Left lung (tissue), 10 donors: ENCODE data around the gene ZNF839. TPM values are rescaled to one million over a fixed set of nuclear protein-coding genes. Genes with fewer than 3 reads are reported as not detected.

ENCODE experiments used
- ATAC-seq: fragments of 200-7000 bp; cut with Tn5 transposase; one replicate; pipeline ENCODE4 v1.9.1; 2020; ENCODE audit warnings: moderate library complexity
- DNase-seq, 4 donors: peaks; one replicate each; pipeline ENCODE4 v3.0.0-alpha.2; 2013 to 2020
- H3K27ac ChIP-seq, 2 donors: fragments of 200-600 bp; sonication (generic) in 1 of 2; one replicate each; pipeline versions ENCODE4 v1.5.0 to v1.8.0; 2020 to 2021
- H3K27me3 ChIP-seq, 2 donors: fragments of 200-600 bp; sonication (generic) in 1 of 2; one replicate each; pipeline versions ENCODE4 v1.5.0 to v1.8.0; 2020 to 2021
- H3K36me3 ChIP-seq, 2 donors: fragments of 200-600 bp; sonication (generic) in 1 of 2; one replicate each; pipeline versions ENCODE4 v1.5.0 to v1.8.0; 2020 to 2021
- H3K4me1 ChIP-seq, 2 donors: fragments of 200-600 bp; one replicate each; pipeline ENCODE4 v1.8.0; 2021
- H3K4me3 ChIP-seq, 2 donors: fragments of 200-600 bp; sonication (generic) in 1 of 2; one replicate each; pipeline versions ENCODE4 v1.5.0 to v1.8.0; 2020 to 2021; ENCODE audit warnings: mild to moderate bottlenecking in 1 of 2
- H3K9me3 ChIP-seq, 2 donors: fragments of 200-600 bp; sonication (generic) in 1 of 2; one replicate each; pipeline versions ENCODE4 v1.5.0 to v1.8.0; 2020 to 2021
- intact Hi-C, 2 donors: fragments of 100-400 bp; cut with DNase I; formaldehyde crosslinking; loops; one replicate each; pipeline versions ENCODE4 v1.11.2 to v1.14.2; 2022
- polyA plus RNA-seq, 6 donors: library from polyadenylated mRNA; unstranded; fragments of 120-200 nt; gene quantifications; one replicate each; pipeline ENCODE4 v1.2.1, GENCODE V29; 2013; ENCODE audit not compliant: insufficient read length in 6 of 6
- total RNA-seq, 2 donors: library from RNA; stranded (reverse); fragmentation: NEBNext Ultra II Directional; extraction: Animal tissue kit (Norgen Biotek cat#: 25700); gene quantifications; one replicate each; pipeline ENCODE4 v1.2.1, GENCODE V29; 2021
- TF ChIP-seq, protein P1 (sequence below), 2 donors: fragments of 200-600 bp; sonication (generic) in 1 of 2; IDR thresholded peaks; one replicate each; pipeline versions ENCODE4 v1.5.0 to v1.8.0; 2021; ENCODE audit warnings: antibody characterized with exemption in 2 of 2
- donor health status: DM: no; HTN: yes; CAD: no.
- donor health status: DM: no; HTN: no; CAD: no.

ZNF839 gene
- total and polyA plus RNA-seq, 8 donors, result 8.8 to 18.2 (median 14.4) TPM

GRCh38 chr14:102375119-102375518 lies 55.6 kb downstream of the ZNF839 start:
- no peak overlapping the region for H3K27ac ChIP-seq
- no peak for ATAC-seq
- DNase-seq, result no peak
- no peaks in the 10 kb centered on the region for H3K9me3 ChIP-seq
- TF ChIP-seq, protein P1, sequence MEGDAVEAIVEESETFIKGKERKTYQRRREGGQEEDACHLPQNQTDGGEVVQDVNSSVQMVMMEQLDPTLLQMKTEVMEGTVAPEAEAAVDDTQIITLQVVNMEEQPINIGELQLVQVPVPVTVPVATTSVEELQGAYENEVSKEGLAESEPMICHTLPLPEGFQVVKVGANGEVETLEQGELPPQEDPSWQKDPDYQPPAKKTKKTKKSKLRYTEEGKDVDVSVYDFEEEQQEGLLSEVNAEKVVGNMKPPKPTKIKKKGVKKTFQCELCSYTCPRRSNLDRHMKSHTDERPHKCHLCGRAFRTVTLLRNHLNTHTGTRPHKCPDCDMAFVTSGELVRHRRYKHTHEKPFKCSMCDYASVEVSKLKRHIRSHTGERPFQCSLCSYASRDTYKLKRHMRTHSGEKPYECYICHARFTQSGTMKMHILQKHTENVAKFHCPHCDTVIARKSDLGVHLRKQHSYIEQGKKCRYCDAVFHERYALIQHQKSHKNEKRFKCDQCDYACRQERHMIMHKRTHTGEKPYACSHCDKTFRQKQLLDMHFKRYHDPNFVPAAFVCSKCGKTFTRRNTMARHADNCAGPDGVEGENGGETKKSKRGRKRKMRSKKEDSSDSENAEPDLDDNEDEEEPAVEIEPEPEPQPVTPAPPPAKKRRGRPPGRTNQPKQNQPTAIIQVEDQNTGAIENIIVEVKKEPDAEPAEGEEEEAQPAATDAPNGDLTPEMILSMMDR (IDR thresholded peaks at IDR 0.05), result no peak
- peaks cover 0 to 17% of the 10 kb centered on the region in 2 donors for H3K4me1 ChIP-seq
- no peaks in the 10 kb centered on the region for H3K27me3 ChIP-seq
- peaks cover 0 to 34% of the 10 kb centered on the region in 2 donors for H3K36me3 ChIP-seq
- intact Hi-C loops, result no loop called here
- no peak overlapping the region for H3K4me3 ChIP-seq

GRCh38 chr14:102377696-102378095 lies 58.1 kb downstream of the ZNF839 start:
- no peaks in the 10 kb centered on the region for H3K9me3 ChIP-seq
- intact Hi-C loops, result no loop called here
- no peaks in the 10 kb centered on the region for H3K27me3 ChIP-seq
- TF ChIP-seq, protein P1 (IDR thresholded peaks at IDR 0.05), result no peak
- H3K36me3 ChIP-seq, result peaks cover 0 to 57% of the 10 kb centered on the region in 2 donors
- no peak overlapping the region for H3K27ac ChIP-seq
- ATAC-seq (no peak), DNase-seq (no peak)
- peaks cover 0 to 3% of the 10 kb centered on the region in 2 donors for H3K4me1 ChIP-seq
- H3K4me3 ChIP-seq, result no peak overlapping the region

GRCh38 chr14:102378830-102379229 lies 59.3 kb downstream of the ZNF839 start:
- H3K4me1 ChIP-seq, result no peaks in the 10 kb centered on the region
- H3K36me3 ChIP-seq, result peaks cover 0 to 61% of the 10 kb centered on the region in 2 donors
- TF ChIP-seq, protein P1 (IDR thresholded peaks at IDR 0.05), result no peak
- no peak for ATAC-seq
- no peak overlapping the region for H3K4me3 ChIP-seq
- no peak for DNase-seq
- intact Hi-C loops, result no loop called here
- no peak overlapping the region for H3K27ac ChIP-seq
- no peaks in the 10 kb centered on the region for H3K9me3 ChIP-seq
- no peaks in the 10 kb centered on the region for H3K27me3 ChIP-seq

- Histone ChIP-seq H3K9me3 (no peaks in the 10 kb centered on the region), H3K4me3 (no peak overlapping the region), H3K27ac (no peak overlapping the region), H3K36me3 (peaks cover 0 to 30% of the 10 kb centered on the region in 2 donors), H3K27me3 (no peaks in the 10 kb centered on the region), H3K4me1 (peaks cover 0 to 11% of the 10 kb centered on the region in 2 donors)
- no peak for DNase-seq
- intact Hi-C loops, result no loop called here
- ATAC-seq, result no peak
- TF ChIP-seq, protein P1 (IDR thresholded peaks at IDR 0.05), result no peak
These were observed 67.5 kb downstream of the ZNF839 start for GRCh38 chr14:102387086-102387485.

DNA sequence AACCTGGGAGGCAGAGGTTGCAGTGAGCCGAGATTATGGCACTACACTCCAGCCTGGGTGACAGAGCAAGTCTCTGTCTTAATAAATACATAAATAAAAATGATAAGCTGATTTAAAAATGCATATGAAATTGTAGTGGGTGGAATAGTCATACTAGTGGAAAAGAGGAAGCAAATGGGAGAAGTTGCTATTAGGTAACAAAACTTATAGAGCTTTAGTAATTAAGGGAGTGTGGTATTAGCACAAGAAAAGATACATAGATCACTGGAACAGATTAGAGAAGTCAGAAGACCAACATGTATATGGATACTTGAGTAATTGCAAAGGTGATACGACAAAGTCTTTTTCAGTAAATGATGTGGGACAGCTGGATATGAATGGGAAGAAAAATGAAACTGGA lies 69.7 kb downstream of the ZNF839 start:
- TF ChIP-seq, protein P1 (IDR thresholded peaks at IDR 0.05), result no peak
- ATAC-seq, result no peak
- Histone ChIP-seq H3K4me3 (no peak overlapping the region), H3K36me3 (peaks cover 0 to 16% of the 10 kb centered on the region in 2 donors), H3K27ac (peak overlapping the region in 1 of 2 donors; percentile 60), H3K9me3 (no peaks in the 10 kb centered on the region), H3K4me1 (peaks cover 0 to 19% of the 10 kb centered on the region in 2 donors), H3K27me3 (no peaks in the 10 kb centered on the region)
- no peak for DNase-seq
- intact Hi-C loops, result no loop called here
